ENCODE data around the gene IQGAP2. TPM values are rescaled to one million over a fixed set of nuclear protein-coding genes. Genes with fewer than 3 reads are reported as not detected.

The IQGAP2 gene
- total and polyA plus RNA-seq, 9 of the 15 experiments (the other 6 are each of a cell fraction or from before 2014, with no cell fraction given), result 8.7 to 23.2 (median 17.4) TPM

DNA sequence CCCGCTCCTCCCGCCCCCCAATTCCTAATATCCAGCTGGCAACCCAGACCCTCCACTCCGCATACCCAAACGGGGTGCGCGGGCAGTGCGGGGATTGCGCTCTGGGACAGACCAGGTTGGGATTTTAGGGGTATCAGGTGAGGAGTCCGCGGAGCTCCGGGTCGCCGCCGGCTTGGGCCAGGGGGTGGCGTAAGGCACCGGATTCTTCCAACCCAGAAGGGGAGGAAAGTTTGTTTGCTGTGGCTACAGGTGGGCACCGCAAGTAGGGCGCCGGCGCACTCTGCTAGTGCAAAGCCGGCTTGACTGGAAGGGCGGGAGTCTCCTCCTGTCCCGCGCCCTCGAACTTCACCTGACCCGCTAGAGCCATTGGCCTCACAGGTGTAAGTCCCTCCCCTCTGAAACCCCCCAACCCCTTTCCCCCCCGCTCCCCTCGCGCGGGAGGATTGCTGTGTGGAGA, 709 bp downstream of the IQGAP2 start (continued):
- TF ChIP-seq YY1 (IDR thresholded peaks at IDR 0.05; ENCODE audit: borderline replicate concordance in 1 of 3, control insufficient read depth in 1 of 3, extremely low read depth in 1 of 3, insufficient read depth in 3 of 3, insufficient read length in 1 of 3, insufficient replicate concordance in 2 of 3, low read depth in 1 of 3, low read length in 2 of 3) (peak in 1 of 3 experiments; percentile 15), CBFA2T3 (IDR thresholded peaks at IDR 0.05) (no peak), ZBTB11 (CRISPR knock-in tag; IDR thresholded peaks at IDR 0.05) (no peak), ZZZ3 (IDR thresholded peaks at IDR 0.05) (no peak), ETS2 (tag; IDR thresholded peaks at IDR 0.05; ENCODE audit: borderline replicate concordance, poor library complexity, severe bottlenecking) (no peak), ZBTB1 (CRISPR knock-in tag; IDR thresholded peaks at IDR 0.05; ENCODE audit: borderline replicate concordance, low read depth) (no peak), HDAC6 (IDR thresholded peaks at IDR 0.05; ENCODE audit: low read depth, low read length) (0 out of 2 replicates have a peak, but pooled peaks have one; percentile 3), CTCF (IDR thresholded peaks at IDR 0.05 in 2 of 3, conservative IDR thresholded peaks at IDR 0.05 in 1 of 3; ENCODE audit: insufficient read depth in 2 of 3, low read depth in 1 of 3, low read length in 3 of 3) (peak; percentile 43 to 47 (median 45)), ETV6 (IDR thresholded peaks at IDR 0.05; ENCODE audit: borderline replicate concordance in 1 of 2, low read depth in 2 of 2, low read length in 1 of 2) (no peak), ETV6 (CRISPR knock-in tag; IDR thresholded peaks at IDR 0.05; ENCODE audit: borderline replicate concordance) (no peak), TFAP4 (CRISPR knock-in tag; IDR thresholded peaks at IDR 0.05; ENCODE audit: borderline replicate concordance) (0 out of 2 replicates have a peak, but pooled peaks have one; percentile 15), ZNF124 (CRISPR knock-in tag; IDR thresholded peaks at IDR 0.05) (no peak)
